ENCODE measurements around the gene PRSS23. TPM values are rescaled to one million over a fixed set of nuclear protein-coding genes. Genes with fewer than 3 reads are reported as not detected.

PRSS23 gene
- total RNA-seq, 2 experiments from 2014 or later: 0.05 TPM; not detected in 1

GRCh38 chr11:86806903-86807302 is 6.6 kb downstream of the PRSS23 start:
- Mint-ChIP-seq H3K4me1 (ENCODE audit: low read depth) (no peaks in the 10 kb centered on the region), H3K27ac (no peak overlapping the region), H3K36me3 (ENCODE audit: low read depth) (no peaks in the 10 kb centered on the region), H3K9me3 (no peaks in the 10 kb centered on the region), H3K4me3 (no peak overlapping the region), H3K27me3 (peaks cover 29% of the 10 kb centered on the region)
- intact Hi-C loops (cut with DNase I, micrococcal nuclease): no loop called here
- Histone ChIP-seq H3K27me3 (ENCODE audit: control insufficient read depth in 1 of 2, insufficient read depth in 2 of 2, low read length in 2 of 2) (peaks cover 2 to 11% of the 10 kb centered on the region in 2 experiments), H3K9me3 (ENCODE audit: control insufficient read depth in 1 of 2, insufficient read depth in 1 of 2, low read length in 2 of 2) (no peaks in the 10 kb centered on the region), H3K36me3 (ENCODE audit: insufficient read depth, low read length) (no peaks in the 10 kb centered on the region), H3K4me3 (ENCODE audit: low read length) (no peak overlapping the region), H3K4me1 (ENCODE audit: insufficient read depth, low read length) (no peaks in the 10 kb centered on the region), H3K27ac (ENCODE audit: low read depth in 1 of 2, low read length in 2 of 2) (no peak overlapping the region)
- ATAC-seq (ENCODE audit: poor library complexity) (no peak), DNase-seq (no peak)
- ChIA-PET POLR2A (no interaction called here), CTCF (no interaction called here)
- no peak for TF ChIP-seq CTCF (IDR thresholded peaks at IDR 0.05)

GRCh38 chr11:86807360-86807759 is 7.0 kb downstream of the PRSS23 start:
- Histone ChIP-seq H3K27me3 (ENCODE audit: control insufficient read depth in 1 of 2, insufficient read depth in 2 of 2, low read length in 2 of 2) (peaks cover 2 to 6% of the 10 kb centered on the region in 2 experiments), H3K4me1 (ENCODE audit: insufficient read depth, low read length) (no peaks in the 10 kb centered on the region), H3K4me3 (ENCODE audit: low read length) (no peak overlapping the region), H3K9me3 (ENCODE audit: control insufficient read depth in 1 of 2, insufficient read depth in 1 of 2, low read length in 2 of 2) (no peaks in the 10 kb centered on the region), H3K36me3 (ENCODE audit: insufficient read depth, low read length) (no peaks in the 10 kb centered on the region), H3K27ac (ENCODE audit: low read depth in 1 of 2, low read length in 2 of 2) (no peak overlapping the region)
- Mint-ChIP-seq H3K27me3 (peaks cover 24% of the 10 kb centered on the region), H3K9me3 (no peaks in the 10 kb centered on the region), H3K4me1 (ENCODE audit: low read depth) (no peaks in the 10 kb centered on the region), H3K4me3 (no peak overlapping the region), H3K36me3 (ENCODE audit: low read depth) (no peaks in the 10 kb centered on the region), H3K27ac (no peak overlapping the region)
- CTCF ChIA-PET: no interaction called here
- intact Hi-C loops (cut with DNase I, micrococcal nuclease): no loop called here
- no peak for ATAC-seq (ENCODE audit: poor library complexity)
- no peak for DNase-seq
- POLR2A ChIA-PET: no interaction called here
- no peak for TF ChIP-seq CTCF (IDR thresholded peaks at IDR 0.05)

- intact Hi-C loops (cut with DNase I, micrococcal nuclease): no loop called here
- TF ChIP-seq CTCF (IDR thresholded peaks at IDR 0.05): no peak
- H3K36me3 ChIP-seq (ENCODE audit: insufficient read depth, low read length): no peaks in the 10 kb centered on the region
- H3K27ac ChIP-seq (ENCODE audit: low read depth in 1 of 2, low read length in 2 of 2): no peak overlapping the region
- ChIA-PET POLR2A (no interaction called here), CTCF (no interaction called here)
- H3K27me3 ChIP-seq (ENCODE audit: control insufficient read depth in 1 of 2, insufficient read depth in 2 of 2, low read length in 2 of 2): no peaks in the 10 kb centered on the region
- no peaks in the 10 kb centered on the region for H3K9me3 ChIP-seq (ENCODE audit: control insufficient read depth in 1 of 2, insufficient read depth in 1 of 2, low read length in 2 of 2)
- no peak for DNase-seq
- Mint-ChIP-seq H3K27me3 (peaks cover 7% of the 10 kb centered on the region), H3K9me3 (no peaks in the 10 kb centered on the region), H3K36me3 (ENCODE audit: low read depth) (no peaks in the 10 kb centered on the region), H3K27ac (no peak overlapping the region), H3K4me3 (no peak overlapping the region), H3K4me1 (ENCODE audit: low read depth) (no peaks in the 10 kb centered on the region)
- H3K4me1 ChIP-seq (ENCODE audit: insufficient read depth, low read length): no peaks in the 10 kb centered on the region
- no peak overlapping the region for H3K4me3 ChIP-seq (ENCODE audit: low read length)
- no peak for ATAC-seq (ENCODE audit: poor library complexity)
Observed at GRCh38 chr11:86809561-86809960, 9.2 kb downstream of the PRSS23 start.
